NT2/D1 (cell line): ENCODE measurements around the gene ABCA13.

Experiments used
- YY1 ChIP-seq: IDR thresholded peaks from 2 replicates; pipeline ENCODE4 v1.6.1; 2011; ENCODE audit not compliant: insufficient read length, insufficient read depth
- ZNF274 ChIP-seq: IDR thresholded peaks from 2 replicates; pipeline ENCODE4 v1.6.1; 2011; ENCODE audit warnings: mild to moderate bottlenecking, low read depth, low read length

GRCh38 chr7:48274662-48275061 lies 103.4 kb downstream of the ABCA13 start:
- TF ChIP-seq YY1 (no peak), ZNF274 (no peak)
